Activated CD4-positive, alpha-beta T cell treated with anti-CD3 and anti-CD28 coated beads for 24 hours (primary cell): ENCODE data around the gene NFATC2.
"Not testable (repeated sequence)": the region's sequence is repeated elsewhere in the genome, so short reads cannot be mapped to it uniquely, and the experiment has no call there.

ENCODE experiments used
- DNase-seq, 2 donors: peaks; one replicate each; pipeline ENCODE4 v3.0.0-alpha.2; 2020; ENCODE audit warnings: low read depth in 2 of 2

NFATC2 gene

DNA sequence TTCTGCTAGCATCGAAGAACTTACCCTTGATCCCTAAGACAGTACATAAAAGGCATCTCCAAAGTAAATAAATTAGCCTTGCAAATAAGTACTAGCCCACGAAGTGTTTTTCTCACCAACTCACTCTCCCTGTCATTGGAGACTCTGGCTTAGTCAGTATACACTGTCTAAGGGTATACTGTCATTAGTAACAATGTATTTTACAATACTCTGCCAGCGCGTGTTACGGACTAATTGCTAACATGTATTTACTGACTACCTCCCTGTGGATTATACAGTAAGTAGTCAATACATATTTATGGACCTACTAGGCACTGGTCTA, 72.1 kb downstream of the NFATC2 start:
- no peak for DNase-seq

DNA sequence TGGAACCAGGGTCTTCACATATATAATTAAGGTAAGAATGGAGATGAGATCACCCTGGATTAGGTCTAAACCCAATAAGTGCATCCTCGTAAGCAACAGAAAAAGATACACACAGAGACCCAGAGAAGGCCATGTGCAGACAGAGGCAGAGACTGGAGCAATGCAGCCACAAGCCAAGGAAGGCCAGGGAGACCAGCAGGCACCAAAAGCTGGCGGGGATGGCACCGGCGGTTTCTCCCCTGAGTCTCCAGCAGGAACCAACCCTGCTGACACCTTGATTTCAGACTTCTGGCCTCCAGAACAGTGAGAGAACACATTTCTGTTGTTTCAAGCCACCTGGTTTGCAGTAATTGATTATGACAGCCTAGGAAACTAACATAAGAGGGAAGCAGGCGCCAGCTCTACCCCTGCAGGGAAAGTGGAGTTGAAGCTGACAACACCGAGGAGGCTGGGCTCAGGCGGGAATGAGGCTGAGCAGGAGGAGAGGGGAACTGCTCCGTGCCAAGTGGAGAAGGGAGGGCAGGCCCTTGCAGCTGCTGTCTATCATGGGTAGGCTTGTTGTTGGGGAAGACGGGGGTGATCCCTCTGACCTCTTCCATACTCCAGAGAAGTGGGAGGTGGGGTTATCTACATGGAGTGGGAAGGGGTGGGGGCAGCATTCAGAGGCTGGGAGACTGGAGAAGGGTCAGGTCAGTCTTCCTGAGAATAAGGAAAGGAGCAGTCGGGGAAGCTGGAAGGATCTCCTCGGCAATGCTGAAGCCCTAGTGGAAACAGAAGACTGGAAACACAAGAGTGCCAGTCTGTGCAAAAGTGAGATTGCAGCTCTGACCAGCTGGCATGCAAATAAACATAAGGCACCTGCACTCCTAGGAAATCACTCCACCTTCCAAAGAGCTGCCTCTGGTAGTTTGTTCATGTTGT, 72.7 kb downstream of the NFATC2 start:
- DNase-seq, result no peak

DNA sequence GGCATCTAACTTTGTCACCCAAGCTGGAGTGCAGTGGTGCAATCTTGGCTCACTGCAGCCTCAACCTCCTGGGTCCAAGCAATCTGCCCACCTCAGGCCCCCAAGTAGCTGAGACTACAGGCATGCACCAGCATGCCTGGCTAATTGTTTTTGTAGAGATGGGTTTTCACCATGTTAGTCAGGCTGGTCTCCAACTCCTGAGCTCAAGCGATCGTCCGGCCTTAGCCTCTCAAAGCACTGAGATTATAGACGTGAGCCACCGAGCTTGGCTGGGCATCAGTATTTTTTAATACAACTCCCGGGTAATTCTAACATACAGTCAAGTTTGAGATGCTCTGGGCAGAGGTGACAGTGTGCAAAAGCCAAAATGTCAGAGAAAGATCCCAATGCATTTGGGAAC, 73.5 kb downstream of the NFATC2 start:
- DNase-seq, result no peak

DNA sequence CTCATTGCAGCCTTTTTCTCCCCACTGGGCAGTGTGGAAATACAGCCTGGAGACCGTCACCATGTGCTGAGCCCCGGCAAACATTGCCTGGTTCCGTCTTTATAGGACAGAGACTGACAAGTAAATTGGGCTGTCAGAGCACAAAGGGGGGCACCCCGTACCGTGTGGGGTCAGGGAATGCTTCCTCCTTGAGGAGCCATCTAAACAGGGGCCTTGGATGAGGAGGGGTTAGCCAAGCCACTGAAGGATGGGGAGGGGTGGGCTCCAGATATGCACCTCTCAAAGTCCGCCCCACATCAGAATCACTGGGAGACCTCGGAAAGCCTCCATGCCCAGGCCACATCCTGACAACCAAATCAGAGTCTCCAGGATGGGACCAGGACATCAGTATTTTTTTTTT, 73.9 kb downstream of the NFATC2 start:
- no peak for DNase-seq

DNA sequence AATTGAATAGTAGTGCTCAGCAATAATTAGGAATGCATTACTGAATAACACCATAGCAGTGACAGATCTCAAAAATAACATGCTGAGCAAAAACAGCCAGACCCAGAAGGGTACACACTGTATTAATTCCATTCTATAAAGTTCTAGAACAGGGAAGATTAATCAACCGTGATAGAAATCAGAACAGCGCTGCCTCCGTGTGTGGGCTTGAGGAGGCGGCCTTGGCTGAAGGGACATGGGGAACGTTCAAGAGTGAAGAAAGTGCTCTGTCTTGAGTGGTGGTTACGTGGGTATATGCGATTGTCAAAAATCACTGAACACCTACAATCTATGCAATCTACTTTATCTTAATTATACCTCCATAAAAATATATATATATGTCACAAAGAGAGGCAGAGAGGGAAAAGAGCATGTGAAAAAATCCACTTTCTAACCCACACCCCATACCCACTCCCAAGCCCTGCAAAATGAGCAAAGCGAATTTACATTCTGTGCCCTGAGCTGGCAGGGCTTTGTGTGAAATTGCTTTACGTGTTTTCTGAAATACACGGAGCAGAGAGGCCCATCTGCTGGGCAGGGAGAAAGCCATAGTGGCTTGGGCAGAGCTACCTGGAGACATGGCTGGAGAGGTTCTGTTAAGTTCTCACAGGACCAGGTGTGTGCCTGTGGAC, 74.4 kb downstream of the NFATC2 start:
- no peak for DNase-seq

DNA sequence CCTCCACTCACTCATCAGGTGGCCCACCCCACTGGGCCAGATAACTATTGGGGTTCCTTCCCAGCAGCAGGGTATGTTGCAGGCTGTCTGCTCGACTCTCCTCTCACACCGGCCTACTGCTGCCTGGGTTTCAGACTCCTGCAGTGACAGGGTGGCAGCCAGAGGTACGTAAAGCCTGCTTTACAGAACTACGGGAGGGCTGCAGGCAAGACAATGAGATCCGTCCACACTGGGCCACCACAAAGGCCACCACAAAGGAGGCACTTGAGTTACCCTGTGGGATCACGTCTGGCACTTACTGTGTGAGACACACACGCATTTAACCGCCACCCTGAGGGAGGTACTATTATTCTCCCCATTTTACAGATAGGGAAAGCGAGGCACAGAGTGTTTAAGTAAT, 78.5 kb downstream of the NFATC2 start:
- no peak for DNase-seq

DNA sequence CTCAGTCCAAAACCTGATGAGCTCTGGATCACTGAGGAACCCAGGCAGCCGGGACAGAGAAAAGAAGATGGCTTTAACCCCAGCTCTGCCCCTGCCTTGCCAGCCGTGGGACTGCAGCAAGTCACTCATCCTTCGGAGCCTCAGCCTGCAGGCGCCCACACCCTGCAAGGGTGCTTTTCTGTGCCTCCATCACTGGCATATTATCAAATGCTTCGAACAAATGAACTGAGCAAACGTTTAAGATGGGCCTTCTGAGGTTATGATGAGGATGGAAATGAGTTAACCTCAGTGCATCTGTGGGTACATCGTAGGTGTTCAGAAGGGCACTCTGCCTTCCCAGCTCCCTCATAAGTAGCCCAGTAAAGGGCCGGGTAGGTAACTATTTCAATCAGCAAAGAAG, 79.0 kb downstream of the NFATC2 start:
- no peak for DNase-seq

DNA sequence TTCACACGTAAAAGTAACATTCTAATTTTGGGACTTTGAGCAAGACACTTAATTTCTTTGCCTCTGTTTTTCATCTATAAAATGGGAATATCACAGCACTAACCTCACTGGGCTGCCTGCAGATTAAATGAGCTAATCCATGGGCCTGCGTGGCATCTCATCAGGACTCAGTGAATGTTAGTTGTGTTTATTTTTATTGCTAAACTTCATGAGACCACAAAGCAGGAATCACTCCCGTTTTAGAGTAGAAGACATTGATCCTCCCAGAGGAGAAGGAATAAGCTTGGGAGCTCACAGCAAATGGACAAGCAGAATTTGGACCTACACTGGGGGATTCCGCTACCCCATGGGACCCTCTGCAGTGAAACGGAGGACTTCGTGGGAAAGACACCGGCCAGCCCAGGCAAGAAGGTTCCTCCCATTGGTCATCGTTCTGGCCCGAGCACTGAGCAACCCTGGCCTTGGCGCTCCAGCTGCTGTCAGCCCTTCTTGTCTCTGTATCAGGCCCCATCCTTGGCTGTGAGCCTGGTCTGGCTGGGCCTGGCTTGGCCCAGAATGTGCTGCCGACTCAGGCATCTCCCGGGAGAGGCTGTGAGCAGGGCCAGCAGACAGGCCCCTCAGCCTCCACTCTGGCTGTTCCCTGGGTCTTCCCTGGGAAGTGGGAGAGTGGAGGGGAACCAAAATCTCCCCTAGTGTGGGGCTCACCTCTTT, 79.8 kb downstream of the NFATC2 start:
- no peak for DNase-seq

DNA sequence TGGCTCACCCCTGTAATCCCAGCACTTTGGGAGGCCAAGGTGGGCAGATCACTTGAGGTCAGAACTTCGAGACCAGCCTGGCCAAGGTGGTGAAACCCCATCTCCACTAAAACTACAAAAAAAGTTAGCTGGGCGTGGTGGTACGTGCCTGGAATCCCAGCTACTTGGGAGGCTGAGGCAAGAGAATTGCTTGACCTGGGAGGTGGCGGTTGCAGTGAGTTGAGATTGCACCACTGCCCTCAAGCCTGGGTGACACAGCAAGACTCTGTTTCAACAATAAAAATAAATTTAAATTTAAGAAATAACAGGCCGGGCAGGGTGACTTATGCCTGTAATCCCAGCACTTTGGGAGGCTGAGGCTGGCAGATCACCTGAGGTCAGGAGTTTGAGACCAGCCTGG, 80.7 kb downstream of the NFATC2 start:
- DNase-seq, result not testable (repeated sequence)

DNA sequence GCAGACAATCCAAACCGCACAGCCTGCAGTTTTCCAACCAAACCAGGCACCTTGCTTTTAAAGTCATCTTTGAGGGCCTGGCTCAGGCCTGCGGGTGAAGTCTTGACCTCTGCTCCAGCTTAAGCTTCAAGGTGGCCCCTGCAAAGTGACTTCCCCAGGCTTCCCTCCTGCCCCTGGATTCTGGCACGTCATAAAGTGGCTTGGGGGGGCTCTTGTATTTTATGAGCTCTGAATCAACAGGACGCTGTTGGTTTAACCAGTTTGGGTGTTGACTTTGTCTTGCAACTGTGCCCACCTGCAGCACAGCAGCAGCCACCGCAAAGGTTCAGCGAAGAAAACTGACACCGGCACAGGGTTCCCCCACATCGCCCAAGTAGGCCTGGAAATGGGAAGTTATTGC, 81.2 kb downstream of the NFATC2 start:
- no peak for DNase-seq

DNA sequence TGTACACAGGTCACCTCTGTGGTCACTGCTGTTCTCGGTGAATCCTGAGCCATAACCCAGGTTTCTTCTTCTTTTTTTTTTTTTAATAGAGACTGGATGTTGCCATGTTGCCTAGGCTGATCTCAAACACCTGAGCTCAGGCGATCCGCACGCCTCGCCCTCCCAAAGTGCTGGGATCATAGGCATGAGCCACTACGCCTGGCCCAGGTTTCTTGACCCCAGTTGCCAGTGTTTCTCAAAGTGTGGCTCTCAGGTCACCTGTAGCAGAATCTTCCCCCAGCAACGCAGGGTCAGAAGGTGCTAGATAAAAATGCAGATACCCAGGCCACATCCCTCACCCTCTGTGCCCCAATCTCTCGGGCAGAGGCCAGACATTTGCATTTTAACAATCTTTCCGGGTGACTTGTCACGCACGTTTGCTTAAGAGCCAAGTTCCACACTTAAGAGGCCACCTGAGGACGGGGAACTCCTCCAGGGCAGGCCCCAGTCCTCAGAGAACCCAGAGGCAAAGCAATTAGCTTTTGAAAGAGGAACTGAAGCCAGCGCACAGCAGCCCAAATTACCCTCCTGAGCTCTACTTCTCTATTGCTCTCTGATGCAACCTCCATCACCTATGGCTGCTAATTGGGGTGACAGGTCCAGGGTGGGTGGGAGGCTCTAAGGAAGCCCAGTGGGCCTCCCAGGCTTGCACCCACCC, 81.8 kb downstream of the NFATC2 start:
- DNase-seq, result no peak

DNA sequence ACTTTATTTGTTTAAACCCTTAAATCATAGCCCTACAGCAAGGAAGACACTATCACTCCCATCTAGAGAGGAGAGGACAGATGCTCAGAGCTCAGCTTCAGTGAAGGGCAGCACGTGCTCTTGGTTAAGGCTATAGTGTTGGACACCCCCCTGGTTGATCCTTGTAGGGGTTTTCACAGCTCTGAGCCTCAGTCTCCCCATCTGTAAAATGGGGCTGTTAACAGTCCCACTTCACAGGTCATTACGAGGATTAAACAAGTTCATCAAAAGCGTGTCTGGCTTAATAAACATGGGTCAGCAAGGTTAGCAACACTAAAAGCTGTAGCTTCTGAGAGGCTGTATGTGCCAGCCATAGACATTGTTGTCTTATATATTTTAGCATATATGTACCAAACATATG, 82.4 kb downstream of the NFATC2 start:
- DNase-seq, result no peak

DNA sequence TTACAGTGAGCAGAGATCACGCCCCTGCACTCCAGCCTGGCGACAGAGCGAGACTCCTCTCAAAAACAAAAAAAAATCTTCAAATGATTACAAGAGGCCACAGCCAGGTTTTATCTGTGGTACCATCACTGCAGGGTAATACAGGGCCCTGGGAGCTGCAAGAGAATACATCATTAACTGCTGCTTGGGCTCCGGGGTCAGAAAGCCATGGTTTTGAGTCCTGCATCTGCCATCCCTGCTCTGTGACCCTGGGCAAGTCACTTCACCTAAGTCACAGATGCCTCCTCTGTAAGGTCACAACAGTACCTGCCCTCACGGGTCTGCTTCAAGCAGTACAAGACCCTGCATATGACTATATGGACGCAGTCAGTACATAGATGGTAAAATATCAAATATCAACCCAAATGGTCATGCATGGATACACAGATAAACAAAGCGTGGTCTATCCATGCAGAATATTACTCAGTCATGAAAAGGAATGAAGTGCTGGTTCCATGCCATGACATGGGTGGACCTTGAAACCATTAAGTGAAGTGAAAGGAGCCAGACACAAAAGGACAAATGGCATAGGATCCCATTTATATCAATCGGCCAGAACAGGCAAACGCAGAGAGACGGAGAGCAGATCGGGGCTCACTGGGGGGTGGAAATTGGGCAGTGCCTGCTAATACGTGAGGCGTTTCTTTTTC, 83.6 kb downstream of the NFATC2 start:
- DNase-seq, result no peak

DNA sequence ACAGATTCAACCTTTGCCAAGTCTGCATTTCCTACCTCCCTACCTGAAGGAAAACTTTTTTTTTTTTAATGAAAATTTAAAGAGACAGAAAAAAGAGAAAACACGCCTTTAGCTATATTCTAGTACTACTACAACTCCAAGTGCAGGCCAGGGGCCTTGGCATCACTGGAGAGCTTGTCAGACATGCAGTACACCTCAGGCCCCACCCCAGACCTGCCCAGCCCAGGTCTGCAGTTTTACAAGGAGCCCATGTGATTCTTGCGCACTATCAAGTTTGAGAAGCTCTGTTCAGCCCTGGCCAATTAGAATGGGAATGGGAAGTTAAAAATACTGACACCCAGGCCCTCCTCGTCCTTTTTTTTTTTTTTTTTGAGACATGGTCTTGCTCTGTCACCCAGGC, 85.0 kb downstream of the NFATC2 start:
- no peak for DNase-seq

DNA sequence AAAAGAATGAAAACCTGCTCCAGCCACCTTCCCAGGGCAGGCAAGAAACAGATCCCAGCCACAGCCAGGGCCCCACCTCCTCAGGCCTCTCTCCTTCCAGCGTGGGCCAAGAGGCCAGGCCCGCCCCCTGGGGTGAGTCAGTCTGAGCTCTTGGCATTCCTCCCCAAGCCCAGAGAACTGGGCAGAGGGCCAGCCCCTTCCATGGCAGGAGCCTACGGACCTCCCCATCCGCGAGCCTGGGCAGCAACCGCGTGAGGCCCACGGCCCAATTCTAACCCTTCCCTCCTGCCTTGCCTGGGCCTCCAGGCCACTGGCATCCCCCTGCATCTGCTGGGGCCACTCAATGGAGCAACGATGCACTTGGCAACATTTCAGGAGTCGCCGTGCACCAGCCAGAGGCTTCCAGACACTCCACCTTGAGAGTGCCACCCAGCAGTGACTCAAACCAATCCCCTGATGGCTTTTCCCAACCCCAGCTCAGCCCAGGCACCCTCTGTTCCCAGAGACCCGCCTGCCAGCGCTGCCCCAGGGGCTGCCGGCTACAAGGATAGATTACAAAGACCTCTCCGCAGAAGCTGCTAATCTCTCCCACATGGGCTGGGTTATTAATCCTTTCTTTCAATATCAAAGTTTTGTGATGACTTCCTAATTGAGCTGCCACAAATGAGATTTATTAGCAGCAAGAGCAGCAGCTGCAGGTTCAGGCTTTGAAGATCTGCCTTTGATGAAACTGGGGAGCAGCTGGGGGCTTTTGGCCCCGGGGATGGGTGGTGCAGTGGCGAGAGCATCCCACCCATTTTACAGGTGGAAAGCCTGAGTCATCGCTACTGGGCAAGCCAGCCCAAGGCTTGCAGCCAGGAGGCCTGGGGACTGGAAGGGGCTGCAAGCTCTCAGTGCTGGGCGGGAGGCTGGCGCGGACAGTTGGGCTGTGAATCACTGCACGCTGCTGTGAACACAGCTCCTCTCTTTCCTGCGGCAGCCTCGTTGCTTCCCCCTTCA, 85.7 kb downstream of the NFATC2 start:
- DNase-seq, result no peak

DNA sequence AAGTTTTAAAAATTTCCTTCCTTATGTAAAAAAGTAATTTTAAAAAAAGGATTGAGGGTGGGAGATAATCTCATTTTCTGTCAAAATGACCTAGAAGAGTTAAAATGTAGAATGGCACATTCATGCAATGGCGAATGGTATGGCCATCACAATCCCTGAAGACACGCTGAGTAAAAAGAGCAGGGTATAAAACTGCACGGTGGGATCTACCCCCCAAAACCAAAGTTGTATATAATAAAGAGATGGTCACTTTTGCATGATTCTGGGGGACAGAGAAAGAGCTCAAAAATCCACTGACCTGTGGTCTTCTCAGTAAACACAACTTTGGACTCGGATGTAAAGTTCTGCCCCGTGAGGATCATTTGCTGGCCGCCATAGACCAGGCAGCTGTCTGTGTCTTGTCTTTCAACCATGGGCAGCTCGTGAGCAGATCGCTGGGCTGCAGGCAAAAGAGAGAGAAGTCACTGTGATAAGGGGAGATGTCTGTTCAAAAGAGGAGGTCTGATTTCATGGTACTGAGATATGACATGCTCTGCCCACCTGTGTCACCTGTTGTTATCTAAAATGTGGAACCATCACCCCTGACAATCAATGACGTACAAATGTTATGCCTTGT, 88.2 kb downstream of the NFATC2 start:
- DNase-seq, result no peak

DNA sequence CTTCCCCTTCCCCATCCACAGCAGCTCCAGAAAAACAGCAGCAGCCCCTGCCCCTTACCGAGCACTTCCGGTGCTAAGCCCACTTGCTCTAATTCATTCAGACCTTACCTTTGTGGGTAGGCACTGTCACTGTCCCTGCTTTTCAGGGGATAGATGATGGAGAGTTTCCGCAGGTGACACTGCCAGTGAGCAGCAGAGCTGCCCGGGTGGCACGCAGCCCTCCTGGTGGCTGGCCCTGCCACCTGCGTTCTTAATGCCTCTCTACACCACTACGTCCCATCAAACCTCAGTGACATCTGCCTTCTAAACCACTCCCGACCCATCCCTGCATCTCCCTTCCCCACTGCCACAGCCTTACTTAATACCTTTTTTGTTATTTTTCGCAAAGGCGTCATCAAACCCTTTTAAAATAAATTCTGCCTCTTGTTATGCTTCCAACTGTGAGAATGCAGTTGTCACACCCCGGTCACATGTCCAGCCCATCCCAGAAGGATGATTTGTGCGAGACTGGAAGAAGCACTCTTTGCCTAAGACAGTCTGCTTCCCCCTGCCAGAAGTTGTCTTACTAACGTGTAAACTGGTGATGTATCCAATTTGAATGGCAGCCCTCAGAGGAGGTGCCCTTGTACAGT, 89.7 kb downstream of the NFATC2 start:
- no peak for DNase-seq

DNA sequence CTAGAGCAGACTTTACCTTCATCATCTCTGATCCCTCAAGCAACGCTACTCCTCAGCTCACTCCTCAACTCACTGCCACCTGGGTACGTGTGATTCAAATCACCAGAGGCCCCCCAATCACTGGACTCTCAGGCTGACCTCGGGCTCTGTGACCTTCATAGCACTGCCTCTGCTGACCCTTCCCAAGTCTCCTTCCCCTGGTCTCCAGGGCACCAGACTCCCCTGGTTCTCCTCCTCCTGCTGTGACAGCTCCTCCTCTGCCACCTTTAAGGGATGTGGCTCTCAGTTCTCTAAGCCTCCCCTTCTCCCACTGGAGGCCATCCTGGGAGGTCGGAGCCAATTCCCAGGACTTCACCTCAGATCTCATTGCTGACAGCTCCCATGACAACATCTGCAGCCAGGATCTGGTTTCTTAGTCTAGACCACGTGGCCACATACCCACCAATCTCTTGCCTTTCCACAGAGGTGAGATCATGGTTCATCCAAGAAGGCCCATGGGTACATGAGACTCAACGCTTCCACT, 90.4 kb downstream of the NFATC2 start:
- no peak for DNase-seq

DNA sequence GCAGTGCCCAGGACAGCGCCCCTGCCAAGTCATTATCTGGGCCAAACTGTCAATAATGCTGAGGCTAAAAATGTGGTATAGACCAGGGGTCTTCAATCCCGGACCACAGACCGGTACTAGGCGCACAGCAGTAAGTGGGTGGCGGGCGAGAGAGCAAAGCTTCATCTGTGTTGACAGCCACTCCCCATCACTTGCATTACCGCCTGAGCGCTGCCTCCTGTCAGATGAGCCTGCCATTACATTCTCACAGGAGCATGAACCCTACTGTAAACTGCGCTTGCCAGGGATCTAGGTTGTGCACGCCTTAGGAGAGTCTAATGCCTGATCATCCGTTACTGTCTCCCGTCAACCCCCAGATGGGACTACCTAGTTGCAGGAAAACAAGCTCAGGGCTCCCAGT, 91.0 kb downstream of the NFATC2 start:
- DNase-seq, result no peak
